ENCODE results near the gene OR2D2.
"Not testable (repeated sequence)": the region's sequence is repeated elsewhere in the genome, so short reads cannot be mapped to it uniquely, and the experiment has no call there.

Gene OR2D2

DNA sequence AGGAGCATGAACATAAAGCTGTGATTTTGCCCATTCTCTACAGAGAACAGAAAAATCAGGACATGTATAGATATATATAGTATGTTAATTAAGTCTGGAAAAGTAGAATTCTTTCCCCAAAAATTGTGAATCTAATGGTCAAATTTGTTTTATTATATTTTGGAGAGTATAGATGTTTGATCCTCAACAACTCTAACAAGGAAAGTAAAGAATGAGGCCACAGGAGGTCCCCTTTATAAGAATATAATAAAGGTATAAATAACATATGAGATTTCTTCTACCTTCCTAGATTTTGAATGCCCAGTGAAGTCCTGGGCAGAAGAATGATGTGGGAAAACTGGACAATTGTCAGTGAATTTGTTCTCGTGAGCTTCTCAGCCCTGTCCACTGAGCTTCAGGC is 16.0 kb downstream of the OR2D2 start, which contains the start of gene OR10A4:
TSS of gene OR10A4 (plus strand) at position 301 of the 400 bp plus-strand sequence. CDS start at position 324, 23 bp downstream.
- DNase-seq = no peak

DNA sequence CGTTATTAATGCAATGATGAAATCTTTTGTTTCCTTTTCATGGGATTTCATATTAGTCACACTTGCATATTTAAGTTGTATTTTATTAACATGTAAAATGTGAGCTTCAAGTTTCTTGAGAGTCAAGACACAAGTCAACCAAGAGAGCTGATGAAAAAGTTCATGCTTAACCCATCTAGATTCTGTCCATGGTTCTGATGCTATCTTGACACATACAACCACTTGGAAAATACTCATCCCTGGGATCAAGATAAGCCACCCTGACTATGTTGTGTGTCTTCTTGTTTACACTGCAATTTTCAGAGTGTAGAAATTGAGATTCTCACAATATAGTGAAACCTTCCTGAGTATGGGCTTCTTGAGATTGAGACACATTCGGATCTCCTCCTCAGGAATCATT is 16.5 kb downstream of the OR2D2 start:
- no peak for DNase-seq

DNA sequence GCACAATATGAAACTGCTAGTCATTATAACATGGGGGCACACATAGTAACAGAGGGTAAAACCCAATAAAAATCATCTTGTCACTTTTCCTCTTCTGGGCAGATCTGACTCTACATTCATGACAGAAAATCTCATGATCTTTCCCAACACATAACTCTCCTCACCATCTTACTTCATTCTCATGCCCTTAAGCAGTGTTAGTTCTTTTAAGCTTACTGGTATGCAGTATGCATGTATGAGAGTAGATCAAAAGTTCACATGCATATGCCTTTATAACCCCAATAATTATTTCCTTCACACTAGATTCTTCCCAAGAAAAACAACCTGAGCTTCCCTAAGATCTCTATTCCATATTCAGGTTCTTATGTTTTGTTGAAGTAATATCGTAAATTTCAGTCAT is 21.0 kb downstream of the OR2D2 start:
- DNase-seq = no peak

DNA sequence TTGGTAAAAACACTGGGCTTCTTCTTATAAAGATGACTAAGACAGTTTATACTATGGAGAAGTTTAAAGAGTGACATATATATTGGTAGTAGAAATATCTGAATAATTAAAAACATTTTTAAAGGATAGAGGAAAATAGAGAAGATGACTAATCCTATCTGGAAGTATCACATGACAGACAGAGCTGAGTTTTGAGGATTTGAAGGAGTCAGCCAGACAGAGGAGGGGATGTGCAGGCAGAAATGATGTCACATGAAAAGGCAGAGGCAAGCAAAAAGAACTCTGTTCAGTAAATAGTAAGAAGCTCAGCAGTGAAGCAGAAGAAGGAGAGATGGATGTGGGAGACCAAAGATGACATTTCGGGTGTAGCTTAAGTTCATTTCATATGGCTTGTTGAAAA is 27.9 kb downstream of the OR2D2 start:
- DNase-seq = no peak

DNA sequence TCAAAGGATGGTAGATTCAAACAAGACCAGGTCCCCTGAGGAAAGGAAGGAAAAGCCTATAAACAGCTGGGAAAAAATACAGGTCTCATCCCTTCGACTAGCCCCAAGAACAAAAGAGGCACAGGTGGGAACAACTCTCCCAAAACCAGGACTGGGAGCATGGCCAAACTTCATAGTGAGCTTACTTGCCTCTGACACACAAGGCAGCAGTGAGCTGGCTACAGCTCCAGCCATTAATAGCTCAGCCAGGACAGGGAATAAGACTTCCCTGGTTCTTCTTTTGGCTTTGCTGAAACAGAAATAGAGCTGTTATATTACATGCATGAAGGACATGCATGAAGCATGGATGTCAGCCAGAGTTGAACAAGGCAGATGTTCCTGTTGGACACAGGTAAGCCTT is 29.3 kb downstream of the OR2D2 start, which contains the start of gene OR10A2:
TSS of gene OR10A2 (plus strand) at position 97 of the 400 bp plus-strand sequence. CDS start 6,698 bp downstream, outside the sequence.
- DNase-seq = no peak

DNA sequence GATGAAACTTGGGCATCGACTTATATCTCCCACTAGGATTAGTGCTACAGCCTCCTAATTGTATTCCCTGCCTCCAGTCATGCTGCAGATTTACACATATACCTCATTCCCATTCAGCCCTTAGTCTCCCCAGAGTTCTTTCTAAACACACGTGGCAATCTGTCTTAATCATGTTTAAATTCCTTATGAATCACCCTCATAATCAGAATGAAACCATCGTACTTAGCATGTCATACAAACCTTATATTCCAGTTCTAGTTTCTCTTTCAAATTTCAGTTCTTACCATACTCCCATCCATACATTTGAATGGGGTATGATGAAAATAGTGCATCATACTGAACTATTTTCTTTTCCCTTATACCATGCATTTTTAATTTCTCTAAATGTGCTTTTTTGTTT is 35.4 kb downstream of the OR2D2 start:
- no peak for DNase-seq

DNA sequence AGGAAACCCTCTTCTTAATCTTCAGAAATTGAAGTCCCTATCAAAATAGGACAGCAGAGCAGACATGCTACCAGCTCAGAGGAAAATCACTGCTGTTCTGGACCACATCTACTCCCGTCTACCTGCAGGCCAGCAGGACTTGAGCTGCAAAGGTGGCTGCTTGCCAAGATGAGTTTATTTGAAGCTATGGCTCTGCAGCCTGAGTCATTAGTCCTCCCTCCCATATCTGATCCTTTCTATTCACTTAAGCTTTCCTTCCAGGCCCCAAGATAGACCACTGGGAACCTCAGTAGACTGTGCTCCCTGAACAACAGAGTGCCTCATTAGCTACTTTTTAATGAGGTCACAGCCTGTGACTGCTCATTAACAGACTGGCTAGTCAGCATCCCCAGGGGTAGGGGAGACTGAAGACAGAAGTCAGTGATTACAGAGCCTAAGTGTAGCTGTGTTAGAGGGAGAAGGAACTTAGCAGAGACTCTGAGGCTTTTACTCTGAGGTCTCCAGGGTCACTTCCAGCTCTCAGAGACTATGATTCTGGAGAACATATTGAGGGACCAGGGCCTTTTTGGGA is 36.2 kb downstream of the OR2D2 start:
- no peak for DNase-seq

DNA sequence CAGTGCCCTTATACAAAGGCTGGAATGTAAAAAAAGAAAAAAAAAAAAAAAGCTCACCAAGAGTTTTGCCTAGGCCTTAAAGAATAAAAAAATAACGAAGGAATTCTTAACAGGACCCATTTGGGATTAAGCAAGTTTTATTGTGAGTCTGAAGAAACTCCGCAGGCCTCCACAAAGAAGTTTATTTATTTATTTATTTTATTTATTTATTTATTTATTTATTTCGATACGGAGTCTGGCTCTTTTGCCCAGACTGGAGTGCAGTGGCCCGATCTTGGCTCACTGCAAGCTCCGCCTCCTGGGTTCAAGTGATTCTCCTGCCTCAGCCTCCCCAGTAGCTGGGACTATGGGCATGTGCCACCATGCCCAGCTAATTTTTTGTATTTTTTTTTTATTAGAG is 37.5 kb downstream of the OR2D2 start:
- DNase-seq = not testable (repeated sequence)

DNA sequence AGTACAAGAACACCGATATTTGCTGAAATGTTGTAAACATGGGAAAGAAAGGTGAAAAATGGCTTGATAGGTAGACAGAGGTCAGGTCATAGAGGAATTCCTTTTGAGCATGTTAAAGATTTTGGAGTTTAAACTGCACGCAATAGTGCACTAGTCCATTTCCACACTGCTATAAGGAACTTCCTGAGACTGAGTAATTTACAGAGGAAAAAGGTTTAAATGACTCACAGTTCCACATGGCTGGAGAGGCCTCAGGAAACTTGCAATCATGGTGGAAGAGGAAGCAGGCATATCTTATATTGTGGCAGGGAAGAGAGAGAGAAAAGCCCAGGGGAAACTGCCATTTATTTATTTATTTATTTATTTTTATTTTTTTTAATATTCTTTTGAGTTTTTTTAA is 41.8 kb downstream of the OR2D2 start:
- no peak for DNase-seq

DNA sequence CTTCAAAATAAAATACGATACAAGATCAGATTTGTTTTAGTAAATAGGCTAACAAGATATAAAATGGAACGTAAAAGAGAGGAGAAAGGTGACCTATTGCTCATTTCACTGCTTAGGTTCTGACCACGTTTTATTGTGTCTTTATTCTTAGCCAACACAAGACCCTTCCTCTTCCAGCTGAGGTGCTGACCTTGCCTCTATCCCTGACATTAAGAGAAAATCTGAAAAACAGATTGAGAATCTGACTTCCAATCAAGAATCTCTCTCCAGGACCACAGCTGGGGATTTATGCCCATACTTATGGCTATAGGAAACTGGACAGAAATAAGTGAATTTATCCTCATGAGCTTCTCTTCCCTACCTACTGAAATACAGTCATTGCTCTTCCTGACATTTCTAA is 46.9 kb downstream of the OR2D2 start, which contains the start of gene OR10A5:
TSS of gene OR10A5 (plus strand) at position 301 of the 400 bp plus-strand sequence. CDS start at position 301, 0 bp downstream.
- DNase-seq = no peak

DNA sequence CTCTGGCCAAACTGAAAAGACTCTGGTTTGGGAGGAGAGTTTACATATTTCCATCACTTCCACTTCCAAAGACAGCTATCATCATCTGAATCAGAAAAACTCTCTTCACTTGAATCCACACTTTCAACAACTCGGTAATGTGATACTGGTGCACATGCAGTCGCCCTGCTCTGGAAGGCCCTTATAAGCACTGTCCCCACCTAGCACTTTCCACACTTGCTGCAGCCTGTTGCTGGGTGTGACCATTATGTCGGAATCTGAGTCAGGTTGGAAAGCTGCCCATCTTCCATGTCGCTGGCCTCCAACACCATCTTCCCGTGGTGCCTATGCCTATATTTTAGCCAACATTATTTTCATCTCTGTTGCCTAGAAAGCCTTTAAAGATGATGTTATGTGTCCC is 47.9 kb downstream of the OR2D2 start:
- no peak for DNase-seq

DNA sequence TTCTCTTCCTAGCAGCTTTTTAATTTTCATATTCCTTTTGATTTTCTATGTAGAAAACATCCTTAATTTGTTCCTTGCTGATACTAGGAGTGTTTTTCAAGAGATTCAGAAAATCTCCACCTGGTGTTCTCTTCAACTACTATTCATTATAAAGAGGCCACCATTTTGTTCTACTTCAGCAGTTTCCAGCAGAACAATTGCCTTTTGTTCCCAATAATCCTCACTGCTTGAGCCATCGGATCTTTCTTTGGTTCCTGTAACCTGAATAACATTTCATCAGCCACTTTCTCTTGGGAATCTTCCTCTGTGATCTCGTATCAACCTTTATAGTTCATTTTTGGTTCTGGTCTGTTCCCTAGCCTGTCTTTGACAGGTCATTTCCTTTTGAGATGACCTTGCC is 48.6 kb downstream of the OR2D2 start:
- DNase-seq = no peak

DNA sequence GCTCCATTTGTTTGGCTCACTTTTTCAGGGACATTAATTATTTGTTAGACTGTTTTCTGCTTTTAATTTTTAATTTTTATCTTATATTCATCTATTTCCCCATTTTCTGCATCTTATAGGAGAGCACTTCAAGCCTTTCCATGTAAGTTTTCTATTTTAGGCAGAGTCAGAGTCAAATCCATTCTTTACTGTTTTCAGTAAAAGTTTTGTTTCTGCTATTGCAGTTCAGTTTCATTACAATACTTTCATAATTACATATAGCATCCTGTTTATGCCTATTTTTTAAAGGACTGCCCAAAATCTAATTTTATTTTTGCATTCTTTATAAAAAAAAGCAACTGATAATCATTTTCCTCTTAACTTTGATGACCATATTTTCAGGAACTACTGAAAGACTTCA is 50.6 kb downstream of the OR2D2 start:
- DNase-seq = no peak
